Activated T-helper 17 cell treated with anti-CD3 and anti-CD28 coated beads, Interleukin-2, amount 50 U/mL, for 72 hours (primary cell): ENCODE results near the gene BMP6. TPM values are rescaled to one million over a fixed set of nuclear protein-coding genes. Genes with fewer than 3 reads are reported as not detected.

Experiments
- ATAC-seq: fragments of 150-1000 bp; cut with Tn5 transposase; replicated peaks from 2 replicates; pipeline ENCODE4 v1.10.0; 2021; ENCODE audit warnings: mild to moderate bottlenecking, moderate library complexity
- H3K27ac Mint-ChIP-seq: one replicate; pipeline ENCODE4 v1.8.0; 2022; ENCODE audit warnings: mixed read lengths
- H3K27me3 Mint-ChIP-seq: one replicate; pipeline ENCODE4 v1.8.0; 2022; ENCODE audit warnings: mixed read lengths
- H3K36me3 Mint-ChIP-seq: one replicate; pipeline ENCODE4 v1.8.0; 2022; ENCODE audit warnings: low read depth, mild to moderate bottlenecking, mixed read lengths
- H3K4me1 Mint-ChIP-seq: one replicate; pipeline ENCODE4 v1.8.0; 2022; ENCODE audit warnings: mixed read lengths
- H3K4me3 Mint-ChIP-seq: one replicate; pipeline ENCODE4 v1.8.0; 2022; ENCODE audit warnings: mild to moderate bottlenecking, mixed read lengths
- H3K9me3 Mint-ChIP-seq: one replicate; pipeline ENCODE4 v1.8.0; 2022; ENCODE audit warnings: mixed read lengths
- total RNA-seq, 2 donors: library from RNA; stranded (reverse); gene quantifications; one replicate each; pipeline ENCODE4 v1.2.3, GENCODE V29; 2022

BMP6 gene
- total RNA-seq, 2 donors from 2014 or later, result 0.21 TPM; not detected in 1

DNA sequence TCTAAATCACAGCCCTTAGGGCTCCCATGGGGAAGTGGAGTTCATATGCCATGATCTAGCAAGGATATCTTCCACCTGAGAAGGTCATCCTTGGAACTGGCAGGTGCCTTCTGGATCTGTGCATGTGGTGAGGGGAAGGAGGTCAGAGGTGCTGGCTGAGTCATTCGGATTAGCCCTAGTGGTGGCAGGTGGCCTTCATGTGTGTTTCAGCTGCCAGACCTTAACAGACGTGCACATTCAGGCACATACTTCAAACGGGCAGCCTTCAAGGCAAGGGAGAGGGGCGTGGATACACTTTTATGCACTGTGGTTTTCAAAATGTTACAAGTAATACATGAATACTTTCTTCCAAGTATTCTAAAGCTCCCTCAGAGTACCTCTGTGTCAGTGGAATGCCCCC lies 51.2 kb downstream of the BMP6 start:
- no peak for ATAC-seq
- Mint-ChIP-seq H3K4me1 (no peaks in the 10 kb centered on the region), H3K27me3 (peaks cover 41% of the 10 kb centered on the region), H3K9me3 (no peaks in the 10 kb centered on the region), H3K36me3 (no peaks in the 10 kb centered on the region), H3K27ac (no peak overlapping the region), H3K4me3 (no peak overlapping the region)

DNA sequence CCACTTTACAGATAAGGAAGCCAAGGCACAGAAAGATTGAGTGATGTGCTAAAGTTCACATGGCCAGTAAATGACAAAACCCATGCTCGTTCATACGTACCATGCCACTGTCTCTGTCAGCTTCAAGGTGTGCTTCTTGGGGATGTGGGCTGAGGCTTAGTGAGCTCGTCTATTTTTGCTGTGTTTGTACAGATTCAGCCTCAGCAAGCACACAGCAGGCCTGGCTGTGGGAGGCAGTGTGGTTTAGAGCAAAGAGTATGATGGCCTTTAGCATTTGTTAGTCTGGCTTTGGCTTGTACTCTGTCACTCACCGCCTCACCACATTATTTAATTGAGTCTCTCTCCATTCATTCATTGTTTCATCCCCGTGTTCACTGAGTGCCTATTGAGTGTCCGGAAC lies 55.3 kb downstream of the BMP6 start:
- Mint-ChIP-seq H3K9me3 (no peaks in the 10 kb centered on the region), H3K4me3 (no peak overlapping the region), H3K27ac (no peak overlapping the region), H3K36me3 (no peaks in the 10 kb centered on the region), H3K4me1 (no peaks in the 10 kb centered on the region), H3K27me3 (peaks cover 38% of the 10 kb centered on the region)
- no peak for ATAC-seq

GRCh38 chr6:7784248-7784647 lies 58.3 kb downstream of the BMP6 start:
- peaks cover 34% of the 10 kb centered on the region for H3K27me3 Mint-ChIP-seq
- no peak for ATAC-seq
- no peaks in the 10 kb centered on the region for H3K36me3 Mint-ChIP-seq
- no peak overlapping the region for H3K4me3 Mint-ChIP-seq
- H3K4me1 Mint-ChIP-seq, result no peaks in the 10 kb centered on the region
- no peaks in the 10 kb centered on the region for H3K9me3 Mint-ChIP-seq
- no peak overlapping the region for H3K27ac Mint-ChIP-seq

GRCh38 chr6:7784706-7785105 lies 58.8 kb downstream of the BMP6 start:
- Mint-ChIP-seq H3K36me3 (no peaks in the 10 kb centered on the region), H3K4me3 (no peak overlapping the region)

GRCh38 chr6:7785243-7786035 lies 59.5 kb downstream of the BMP6 start:
- H3K27ac Mint-ChIP-seq, result no peak overlapping the region
- peaks cover 34% of the 10 kb centered on the region for H3K27me3 Mint-ChIP-seq
- no peak overlapping the region for H3K4me3 Mint-ChIP-seq
- H3K36me3 Mint-ChIP-seq, result no peaks in the 10 kb centered on the region
- no peaks in the 10 kb centered on the region for H3K4me1 Mint-ChIP-seq
- ATAC-seq, result no peak
- no peaks in the 10 kb centered on the region for H3K9me3 Mint-ChIP-seq

More at GRCh38 chr6:7784706-7785105, 58.8 kb downstream of the BMP6 start:
- Mint-ChIP-seq H3K9me3 (no peaks in the 10 kb centered on the region), H3K4me1 (no peaks in the 10 kb centered on the region), H3K27ac (no peak overlapping the region), H3K27me3 (peaks cover 34% of the 10 kb centered on the region)
- ATAC-seq, result no peak

GRCh38 chr6:7786214-7786661 lies 60.3 kb downstream of the BMP6 start:
- H3K36me3 Mint-ChIP-seq, result no peaks in the 10 kb centered on the region
- no peak overlapping the region for H3K27ac Mint-ChIP-seq
- no peaks in the 10 kb centered on the region for H3K4me1 Mint-ChIP-seq
- peaks cover 36% of the 10 kb centered on the region for H3K27me3 Mint-ChIP-seq
- no peak overlapping the region for H3K4me3 Mint-ChIP-seq
- no peak for ATAC-seq
- H3K9me3 Mint-ChIP-seq, result no peaks in the 10 kb centered on the region

DNA sequence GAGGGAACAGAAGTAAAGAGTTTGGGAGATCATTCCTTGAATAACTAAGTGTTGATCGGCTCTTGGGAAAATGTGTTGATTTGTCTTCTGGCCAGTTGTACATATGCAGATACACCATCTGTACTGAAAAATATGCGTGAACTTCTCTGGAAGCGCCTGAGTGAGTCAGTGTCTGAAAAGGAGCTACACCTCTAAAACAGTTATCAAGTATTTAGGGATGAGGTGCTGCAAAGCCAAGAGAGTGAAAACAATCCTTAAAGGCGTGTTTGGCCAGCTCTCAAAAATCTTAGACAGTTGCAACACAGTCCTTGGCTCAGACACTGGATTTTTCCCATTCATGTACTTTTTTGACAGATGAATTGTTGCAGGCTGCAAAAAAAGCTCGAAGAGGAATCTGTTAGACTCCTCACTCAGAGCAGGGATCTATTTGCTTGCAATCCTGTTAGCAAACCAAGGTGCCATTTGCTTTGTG lies 61.3 kb downstream of the BMP6 start:
- H3K27me3 Mint-ChIP-seq, result peaks cover 35% of the 10 kb centered on the region
- no peaks in the 10 kb centered on the region for H3K4me1 Mint-ChIP-seq
- no peaks in the 10 kb centered on the region for H3K9me3 Mint-ChIP-seq
- H3K36me3 Mint-ChIP-seq, result no peaks in the 10 kb centered on the region
- no peak overlapping the region for H3K4me3 Mint-ChIP-seq
- ATAC-seq, result no peak
- no peak overlapping the region for H3K27ac Mint-ChIP-seq

DNA sequence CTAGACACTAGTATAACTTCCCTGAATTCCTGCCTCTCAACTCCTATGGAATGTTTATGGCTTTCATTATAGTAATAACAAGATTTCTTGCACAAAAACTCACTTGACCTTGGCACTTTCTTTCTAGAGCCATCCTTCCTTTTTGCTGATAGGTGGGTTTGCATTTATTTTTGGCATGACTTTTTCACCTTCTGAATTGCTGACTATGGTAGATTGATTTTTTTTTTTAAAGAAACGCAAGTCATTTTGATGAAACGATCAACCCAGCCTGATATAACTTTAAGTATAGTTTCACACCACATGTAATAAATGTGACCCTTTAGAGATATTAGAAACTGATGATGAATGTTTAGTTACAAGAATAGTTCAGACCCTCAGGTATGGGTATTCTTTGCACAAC lies 61.8 kb downstream of the BMP6 start:
- no peaks in the 10 kb centered on the region for H3K4me1 Mint-ChIP-seq
- no peaks in the 10 kb centered on the region for H3K9me3 Mint-ChIP-seq
- peaks cover 33% of the 10 kb centered on the region for H3K27me3 Mint-ChIP-seq

GRCh38 chr6:7794509-7794908 lies 68.6 kb downstream of the BMP6 start:
- Mint-ChIP-seq H3K9me3 (no peaks in the 10 kb centered on the region), H3K27me3 (peaks cover 30% of the 10 kb centered on the region), H3K4me3 (no peak overlapping the region), H3K4me1 (no peaks in the 10 kb centered on the region), H3K27ac (no peak overlapping the region), H3K36me3 (no peaks in the 10 kb centered on the region)
- no peak for ATAC-seq

More for the DNA sequence above, 61.8 kb downstream of the BMP6 start:
- Mint-ChIP-seq H3K27ac (no peak overlapping the region), H3K4me3 (no peak overlapping the region), H3K36me3 (no peaks in the 10 kb centered on the region)
- ATAC-seq, result no peak

- ATAC-seq, result no peak
- H3K27ac Mint-ChIP-seq, result no peak overlapping the region
- H3K36me3 Mint-ChIP-seq, result no peaks in the 10 kb centered on the region
- H3K4me3 Mint-ChIP-seq, result no peak overlapping the region
- peaks cover 18% of the 10 kb centered on the region for H3K27me3 Mint-ChIP-seq
- H3K9me3 Mint-ChIP-seq, result no peaks in the 10 kb centered on the region
- H3K4me1 Mint-ChIP-seq, result no peaks in the 10 kb centered on the region
Observed at GRCh38 chr6:7797386-7797785, 71.5 kb downstream of the BMP6 start.

DNA sequence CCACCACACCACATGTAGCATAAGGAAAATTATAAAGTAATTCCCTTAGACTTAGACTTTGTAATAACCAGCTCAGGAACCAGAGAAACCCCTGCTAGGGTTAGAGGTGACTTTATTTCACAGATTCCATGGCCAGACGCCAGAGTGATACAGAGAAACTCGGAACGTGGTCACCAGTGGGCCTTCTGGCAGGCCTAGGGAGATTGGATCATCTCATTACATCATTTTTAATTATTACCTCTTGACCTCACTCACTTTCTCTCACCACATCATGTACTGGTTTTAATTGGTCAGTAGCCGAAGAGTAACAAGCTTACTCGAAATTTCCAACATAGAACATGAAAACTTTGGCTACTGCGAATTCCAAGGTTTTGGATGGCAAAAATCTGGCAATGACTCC lies 72.9 kb downstream of the BMP6 start:
- H3K36me3 Mint-ChIP-seq, result no peaks in the 10 kb centered on the region
- ATAC-seq, result no peak
- no peak overlapping the region for H3K4me3 Mint-ChIP-seq
- no peak overlapping the region for H3K27ac Mint-ChIP-seq
- peaks cover 4% of the 10 kb centered on the region for H3K4me1 Mint-ChIP-seq
- peaks cover 17% of the 10 kb centered on the region for H3K27me3 Mint-ChIP-seq
- H3K9me3 Mint-ChIP-seq, result no peaks in the 10 kb centered on the region

GRCh38 chr6:7802662-7803061 lies 76.8 kb downstream of the BMP6 start:
- Mint-ChIP-seq H3K9me3 (no peaks in the 10 kb centered on the region), H3K4me1 (peaks cover 4% of the 10 kb centered on the region), H3K36me3 (no peaks in the 10 kb centered on the region), H3K4me3 (no peak overlapping the region), H3K27me3 (peaks cover 10% of the 10 kb centered on the region), H3K27ac (no peak overlapping the region)
- ATAC-seq, result no peak

- Mint-ChIP-seq H3K4me3 (no peak overlapping the region), H3K9me3 (no peaks in the 10 kb centered on the region), H3K36me3 (no peaks in the 10 kb centered on the region), H3K27me3 (peaks cover 10% of the 10 kb centered on the region), H3K27ac (no peak overlapping the region), H3K4me1 (peaks cover 4% of the 10 kb centered on the region)
- ATAC-seq, result peak; percentile 80
Observed at GRCh38 chr6:7803214-7803613, 77.3 kb downstream of the BMP6 start.

DNA sequence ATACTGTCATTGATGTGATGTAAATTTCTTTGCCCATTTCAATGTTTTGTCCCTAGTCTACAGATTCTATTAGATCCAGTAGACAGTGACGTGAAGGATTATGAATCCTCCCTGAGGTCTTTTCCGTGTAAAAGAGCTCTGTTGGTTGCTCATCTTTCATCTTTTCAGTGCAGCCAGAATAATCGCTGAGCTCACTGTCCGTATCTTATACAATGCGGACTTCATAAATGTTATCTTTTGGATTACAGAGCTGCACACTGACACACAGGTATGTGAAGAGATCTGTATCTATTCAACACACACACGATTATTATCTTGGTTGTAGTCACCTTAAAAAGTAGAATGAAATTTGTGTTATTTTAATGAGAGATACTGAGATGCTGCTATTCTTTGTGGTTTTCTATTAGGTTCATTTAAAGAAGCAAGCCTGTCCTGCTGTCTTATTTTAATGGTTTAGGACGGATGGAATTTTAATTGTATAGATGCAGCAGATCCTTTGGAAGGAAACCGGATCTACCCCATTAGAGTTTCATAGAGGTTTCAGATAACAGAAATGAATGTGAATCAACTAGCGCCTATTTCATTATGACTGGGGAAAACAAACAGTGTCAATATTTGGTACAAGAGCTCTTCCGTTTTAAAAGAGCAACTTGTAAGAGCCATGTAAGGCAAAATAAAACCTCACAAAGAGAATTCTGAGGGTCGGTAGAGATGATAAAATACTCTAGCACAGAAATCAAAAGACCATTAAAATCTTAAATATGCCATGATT lies 79.4 kb downstream of the BMP6 start:
- peaks cover 4% of the 10 kb centered on the region for H3K4me1 Mint-ChIP-seq
- H3K27me3 Mint-ChIP-seq, result peaks cover 16% of the 10 kb centered on the region
- no peak for ATAC-seq
- H3K9me3 Mint-ChIP-seq, result no peaks in the 10 kb centered on the region
- no peaks in the 10 kb centered on the region for H3K36me3 Mint-ChIP-seq
- no peak overlapping the region for H3K4me3 Mint-ChIP-seq
- no peak overlapping the region for H3K27ac Mint-ChIP-seq

DNA sequence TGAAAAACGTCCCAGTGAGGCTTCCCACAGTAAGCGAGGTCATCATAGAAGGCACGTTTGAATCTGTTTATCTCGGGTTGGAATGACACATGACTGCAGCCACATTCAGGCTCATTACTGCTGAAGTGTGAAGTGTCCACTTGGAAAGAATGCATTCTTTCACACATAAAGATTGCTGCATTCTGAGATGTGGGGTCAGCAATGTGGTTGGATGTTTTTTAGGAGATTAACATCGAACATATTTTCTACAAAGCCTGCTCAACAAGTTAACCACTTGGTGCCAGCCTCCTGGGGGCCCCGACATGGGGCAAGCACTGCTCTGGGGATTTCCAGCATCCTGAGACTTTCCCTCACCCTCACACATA lies 79.9 kb downstream of the BMP6 start:
- no peaks in the 10 kb centered on the region for H3K36me3 Mint-ChIP-seq
- peaks cover 22% of the 10 kb centered on the region for H3K27me3 Mint-ChIP-seq
- no peaks in the 10 kb centered on the region for H3K9me3 Mint-ChIP-seq
- no peak for ATAC-seq
- H3K4me3 Mint-ChIP-seq, result no peak overlapping the region
- H3K27ac Mint-ChIP-seq, result no peak overlapping the region
- peaks cover 4% of the 10 kb centered on the region for H3K4me1 Mint-ChIP-seq
